GM23338 (cell line): ENCODE results near the gene TOM1L2.

Source experiments
- CTCF ChIP-seq, 2 experiments: fragments of 200-600 bp in 1 of 2; sonication (generic) in 1 of 2; conservative IDR thresholded peaks; 2 replicates each; pipeline versions ENCODE4 v1.5.1 to v1.6.1; 2016 to 2017; ENCODE audit warnings: antibody characterized with exemption in 2 of 2, low read depth in 2 of 2, mild to moderate bottlenecking in 2 of 2, moderate library complexity in 1 of 2
- POLR2AphosphoS5 ChIP-seq: IDR thresholded peaks from 2 replicates; pipeline ENCODE4 v1.6.1; 2016; ENCODE audit warnings: antibody characterized with exemption, low read depth
- REST ChIP-seq: IDR thresholded peaks from one replicate; pipeline ENCODE4 v1.6.1; 2018; ENCODE audit warnings: antibody characterized with exemption; ENCODE audit not compliant: unreplicated experiment

- TF ChIP-seq CTCF (conservative IDR thresholded peaks at IDR 0.05; ENCODE audit: low read depth in 2 of 2) (no peak), POLR2AphosphoS5 (no peak), REST (no peak)
These were observed 144.2 kb downstream of the TOM1L2 start for GRCh38 chr17:17827826-17828621.
